Gastroesophageal sphincter (tissue), 3 donors: ENCODE results near the gene MAJIN.

Experiments
- CTCF ChIP-seq, 4 experiments: fragments of 200-600 bp in 2 of 4; fragments of 450-650 bp in 2 of 4; sonication (generic) in 1 of 4; IDR thresholded peaks; one replicate each; pipeline ENCODE4 v1.5.1; 2017 to 2019; ENCODE audit warnings: antibody characterized with exemption in 4 of 4, mild to moderate bottlenecking in 2 of 4, moderate library complexity in 2 of 4
- EP300 ChIP-seq: sonication (generic); formaldehyde crosslinking; IDR thresholded peaks from one replicate; pipeline ENCODE4 v1.6.1; 2017; ENCODE audit warnings: antibody characterized with exemption, mild to moderate bottlenecking
- POLR2A ChIP-seq, 2 donors: fragments of 450-650 bp; IDR thresholded peaks; one replicate each; pipeline ENCODE4 v1.6.1; 2017; ENCODE audit warnings: antibody characterized with exemption in 2 of 2, mild to moderate bottlenecking in 2 of 2, moderate library complexity in 1 of 2
- POLR2AphosphoS5 ChIP-seq: sonication (generic); formaldehyde crosslinking; IDR thresholded peaks from one replicate; pipeline ENCODE4 v1.6.1; 2017; ENCODE audit warnings: antibody characterized with exemption

GRCh38 chr11:64894812-64895452 lies 77.0 kb downstream of the MAJIN start:
- TF ChIP-seq CTCF (IDR thresholded peaks at IDR 0.05): no peak
- TF ChIP-seq POLR2AphosphoS5: no peak
- TF ChIP-seq POLR2A (IDR thresholded peaks at IDR 0.05): no peak
- no peak for TF ChIP-seq EP300
